ENCODE results near the gene GPC3. TPM values are rescaled to one million over a fixed set of nuclear protein-coding genes. Genes with fewer than 3 reads are reported as not detected.
"Not testable (repeated sequence)": the region's sequence is repeated elsewhere in the genome, so short reads cannot be mapped to it uniquely, and the experiment has no call there.

Gene GPC3
- total RNA-seq, 4 donors from 2014 or later = 3.3 to 172 (median 21.2) TPM

DNA sequence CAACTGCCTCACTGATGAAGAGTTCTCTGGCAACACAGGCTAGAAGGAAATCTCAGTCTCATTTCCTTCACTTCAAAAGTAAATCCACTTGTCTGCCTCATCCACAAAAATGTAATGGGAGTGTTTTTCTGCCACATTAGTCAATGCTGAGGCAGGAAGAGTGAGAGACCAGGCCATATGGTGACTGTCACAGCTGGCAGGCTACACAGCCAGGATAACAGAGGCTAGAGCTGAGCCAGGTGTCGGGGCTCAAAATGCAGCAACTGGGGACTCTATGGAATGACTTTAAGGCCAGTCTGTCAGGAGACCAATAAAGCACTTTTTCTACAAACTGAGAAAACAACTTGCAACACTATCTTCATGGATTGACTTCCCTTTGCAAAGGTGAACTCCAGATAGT lies 204.2 kb downstream of the GPC3 start:
- TF ChIP-seq, protein P1, sequence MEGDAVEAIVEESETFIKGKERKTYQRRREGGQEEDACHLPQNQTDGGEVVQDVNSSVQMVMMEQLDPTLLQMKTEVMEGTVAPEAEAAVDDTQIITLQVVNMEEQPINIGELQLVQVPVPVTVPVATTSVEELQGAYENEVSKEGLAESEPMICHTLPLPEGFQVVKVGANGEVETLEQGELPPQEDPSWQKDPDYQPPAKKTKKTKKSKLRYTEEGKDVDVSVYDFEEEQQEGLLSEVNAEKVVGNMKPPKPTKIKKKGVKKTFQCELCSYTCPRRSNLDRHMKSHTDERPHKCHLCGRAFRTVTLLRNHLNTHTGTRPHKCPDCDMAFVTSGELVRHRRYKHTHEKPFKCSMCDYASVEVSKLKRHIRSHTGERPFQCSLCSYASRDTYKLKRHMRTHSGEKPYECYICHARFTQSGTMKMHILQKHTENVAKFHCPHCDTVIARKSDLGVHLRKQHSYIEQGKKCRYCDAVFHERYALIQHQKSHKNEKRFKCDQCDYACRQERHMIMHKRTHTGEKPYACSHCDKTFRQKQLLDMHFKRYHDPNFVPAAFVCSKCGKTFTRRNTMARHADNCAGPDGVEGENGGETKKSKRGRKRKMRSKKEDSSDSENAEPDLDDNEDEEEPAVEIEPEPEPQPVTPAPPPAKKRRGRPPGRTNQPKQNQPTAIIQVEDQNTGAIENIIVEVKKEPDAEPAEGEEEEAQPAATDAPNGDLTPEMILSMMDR (IDR thresholded peaks at IDR 0.05) = no peak
- TF ChIP-seq POLR2A (IDR thresholded peaks at IDR 0.05) = no peak
- no peaks in the 10 kb centered on the region for H3K27me3 ChIP-seq
- intact Hi-C loops (cut with DNase I; ENCODE audit: low total_unique reads) = no loop called here

DNA sequence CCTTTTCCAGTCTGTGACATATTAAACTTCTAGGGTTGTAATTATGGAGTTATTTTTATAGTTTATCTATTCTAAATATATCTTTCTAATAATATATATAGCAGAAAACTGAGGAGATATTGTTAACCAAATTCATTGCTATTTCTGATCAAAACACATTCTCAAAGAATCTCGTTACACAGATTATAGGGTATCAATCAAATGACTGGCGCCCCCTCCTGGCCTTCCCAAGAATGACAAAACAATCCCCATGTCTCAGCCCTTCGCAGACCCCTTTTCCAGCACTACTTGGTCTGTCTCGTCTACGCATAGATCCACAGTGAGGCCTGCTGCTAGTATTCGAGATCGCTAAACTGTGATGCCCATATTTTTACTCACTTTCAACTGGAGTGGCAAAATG lies 209.3 kb downstream of the GPC3 start:
- H3K27ac ChIP-seq = no peak overlapping the region
- no peaks in the 10 kb centered on the region for H3K9me3 ChIP-seq
- intact Hi-C loops (cut with DNase I; ENCODE audit: low total_unique reads) = no loop called here
- H3K4me3 ChIP-seq = no peak overlapping the region
- H3K4me1 ChIP-seq = no peaks in the 10 kb centered on the region
- TF ChIP-seq, protein P1 (IDR thresholded peaks at IDR 0.05) = no peak
- no peak for TF ChIP-seq POLR2A (IDR thresholded peaks at IDR 0.05)
- H3K36me3 ChIP-seq = no peaks in the 10 kb centered on the region
- no peaks in the 10 kb centered on the region for H3K27me3 ChIP-seq
- DNase-seq = no peak

More for the DNA sequence above, 204.2 kb downstream of the GPC3 start:
- Histone ChIP-seq H3K27ac (no peak overlapping the region), H3K9me3 (no peaks in the 10 kb centered on the region), H3K36me3 (no peaks in the 10 kb centered on the region), H3K4me1 (no peaks in the 10 kb centered on the region), H3K4me3 (no peak overlapping the region)
- no peak for DNase-seq

DNA sequence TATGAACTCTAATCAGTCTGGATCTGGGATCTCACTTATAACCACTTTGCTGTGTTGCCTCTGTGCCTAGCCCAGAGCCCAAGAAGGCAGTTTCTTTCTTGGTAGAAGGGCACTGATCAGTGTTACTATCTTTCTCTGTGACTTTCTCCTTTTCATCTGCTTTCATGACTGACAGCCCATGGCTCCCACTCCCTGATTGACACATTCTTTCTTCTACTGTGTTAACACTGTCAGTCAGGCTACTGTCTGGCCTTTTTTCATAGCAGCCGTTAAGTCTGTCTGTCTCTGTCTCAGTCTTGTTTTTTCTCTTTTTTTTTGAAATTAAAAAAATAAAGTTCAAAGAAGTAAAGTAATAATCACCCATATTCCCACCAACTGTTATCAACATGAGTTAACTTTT lies 210.6 kb downstream of the GPC3 start:
- TF ChIP-seq, protein P1 (IDR thresholded peaks at IDR 0.05) = no peak
- TF ChIP-seq POLR2A (IDR thresholded peaks at IDR 0.05) = no peak
- Histone ChIP-seq H3K9me3 (no peaks in the 10 kb centered on the region), H3K27me3 (no peaks in the 10 kb centered on the region), H3K27ac (no peak overlapping the region), H3K4me3 (no peak overlapping the region), H3K4me1 (no peaks in the 10 kb centered on the region), H3K36me3 (no peaks in the 10 kb centered on the region)
- no peak for DNase-seq
- intact Hi-C loops (cut with DNase I; ENCODE audit: low total_unique reads) = no loop called here

DNA sequence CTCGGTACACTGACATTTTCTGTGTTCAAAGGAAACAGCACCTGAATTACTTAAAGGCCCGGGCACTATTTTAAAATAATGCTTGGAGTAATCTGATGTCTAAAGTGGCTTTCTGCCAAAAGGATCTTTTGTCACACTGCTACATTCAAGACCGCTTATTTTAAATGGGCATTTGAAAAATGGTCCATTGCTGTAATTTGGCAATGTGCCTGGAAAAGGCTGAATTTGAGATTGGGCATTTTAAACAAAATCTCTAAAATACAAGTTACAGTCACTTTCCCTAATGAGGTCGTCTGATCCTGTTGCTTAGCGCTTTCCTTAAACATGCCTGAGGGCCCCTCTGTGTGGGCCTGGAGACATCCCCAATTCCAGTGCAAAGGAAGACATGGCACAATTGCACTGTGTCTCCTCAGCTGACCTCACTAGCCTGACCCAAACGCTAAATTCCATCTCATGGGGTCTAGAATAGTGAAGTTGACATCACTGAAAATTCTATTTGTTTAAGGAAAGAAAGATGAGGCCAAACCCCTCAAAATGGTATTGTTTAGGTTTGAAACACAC lies 214.2 kb downstream of the GPC3 start:
- Histone ChIP-seq H3K4me3 (no peak overlapping the region), H3K27me3 (no peaks in the 10 kb centered on the region), H3K4me1 (no peaks in the 10 kb centered on the region), H3K36me3 (no peaks in the 10 kb centered on the region), H3K9me3 (no peaks in the 10 kb centered on the region), H3K27ac (no peak overlapping the region)
- no peak for DNase-seq
- intact Hi-C loops (cut with DNase I; ENCODE audit: low total_unique reads) = no loop called here
- TF ChIP-seq, protein P1 (IDR thresholded peaks at IDR 0.05) = no peak

DNA sequence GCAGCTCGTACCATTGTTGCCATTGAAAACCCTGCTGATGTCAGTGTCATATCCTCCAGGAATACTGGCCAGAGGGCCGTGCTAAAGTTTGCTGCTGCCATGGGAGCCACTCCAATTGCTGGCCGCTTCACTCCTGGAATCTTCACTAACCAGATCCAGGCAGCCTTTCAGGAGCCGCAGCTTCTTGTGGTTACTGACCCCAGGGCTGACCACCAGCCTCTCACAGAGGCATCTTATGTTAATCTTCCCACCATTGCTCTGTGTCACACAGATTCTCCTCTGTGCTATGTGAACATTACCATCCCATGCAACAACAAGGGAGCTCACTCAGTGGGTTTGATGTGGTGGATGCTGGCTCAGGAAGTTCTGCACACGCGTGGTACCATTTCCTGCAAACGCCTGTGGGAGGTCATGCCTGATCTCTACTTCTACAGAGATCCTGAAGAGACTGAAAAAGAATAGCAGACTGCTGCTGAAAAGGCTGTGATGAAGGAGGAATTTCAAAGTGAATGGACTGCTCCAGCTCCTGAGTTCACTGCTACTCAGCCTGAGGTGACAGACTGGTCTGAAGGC lies 222.3 kb downstream of the GPC3 start:
- H3K4me3 ChIP-seq; H3K27me3 ChIP-seq; DNase-seq; intact Hi-C loops (cut with DNase I; ENCODE audit: low total_unique reads); H3K27ac ChIP-seq; H3K9me3 ChIP-seq; H3K4me1 ChIP-seq; H3K36me3 ChIP-seq: not testable (repeated sequence)

DNA sequence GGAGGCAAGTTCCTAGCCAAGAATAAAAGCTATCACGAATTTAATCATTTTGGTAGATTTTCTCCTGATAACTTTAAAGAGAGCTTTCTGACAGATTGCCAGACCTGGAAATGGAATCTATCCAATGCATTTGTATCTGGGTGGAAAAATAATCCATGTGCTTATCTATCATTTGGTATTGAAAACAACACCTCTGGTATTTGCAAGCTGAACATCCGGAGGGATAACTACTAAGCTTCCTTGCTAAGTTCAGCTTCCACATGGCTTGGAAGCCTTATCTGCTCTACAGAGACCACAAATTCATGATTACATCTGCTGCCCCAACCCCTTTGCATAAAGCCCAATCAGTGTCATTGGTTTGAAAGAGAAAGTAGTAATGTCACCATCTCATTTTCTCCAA lies 230.7 kb downstream of the GPC3 start:
- DNase-seq = no peak
- Histone ChIP-seq H3K9me3 (no peaks in the 10 kb centered on the region), H3K27ac (no peak overlapping the region), H3K4me1 (no peaks in the 10 kb centered on the region), H3K27me3 (peaks cover 0 to 6% of the 10 kb centered on the region in 2 donors), H3K36me3 (no peaks in the 10 kb centered on the region), H3K4me3 (no peak overlapping the region)
- no peak for TF ChIP-seq POLR2A (IDR thresholded peaks at IDR 0.05)
- TF ChIP-seq, protein P1 (IDR thresholded peaks at IDR 0.05) = no peak
- intact Hi-C loops (cut with DNase I; ENCODE audit: low total_unique reads) = no loop called here
